GM12878 (cell line): ENCODE measurements around the gene ZNF892. TPM values are rescaled to one million over a fixed set of nuclear protein-coding genes. Genes with fewer than 3 reads are reported as not detected.

ENCODE experiments used
- ATAC-seq: fragments of 200-7000 bp; cut with Tn5 transposase; 3 replicates; pipeline ENCODE4 v1.9.1; 2020; ENCODE audit warnings: mild to moderate bottlenecking, moderate library complexity
- BruUV-seq: library from RNA; stranded (reverse); fragments of 400-500 nt; replicated peaks from 2 replicates; lab custom pipeline; 2021; lab: Mats Ljungman, UMichigan
- CTCF ChIA-PET: fragments of 300-600 bp; sonication (Branson Sonifier 250); formaldehyde crosslinking; extraction: SDS; loops from one replicate; lab custom pipeline; 2021; ENCODE audit warnings: inconsistent platforms; lab: Yijun Ruan, JAX
- POLR2A ChIA-PET: fragments of 350-600 bp; formaldehyde crosslinking; extraction: SDS; loops from one replicate; lab custom pipeline; 2021; ENCODE audit warnings: inconsistent platforms; lab: Charles Lee
- RAD21 ChIA-PET: fragments of 300-600 bp; sonication (Branson Sonifier 250); formaldehyde crosslinking; loops from one replicate; lab custom pipeline; 2023; ENCODE audit warnings: antibody characterized with exemption; ENCODE audit not compliant: unreplicated experiment; lab: Charles Lee
- SMC1A ChIA-PET: fragments of 300-600 bp; sonication (Branson Sonifier 250); formaldehyde crosslinking; loops from one replicate; lab custom pipeline; 2023; ENCODE audit not compliant: unreplicated experiment, uncharacterized antibody; lab: Charles Lee
- DNase-seq: peaks from one replicate; pipeline ENCODE4 v3.0.0-alpha.2; 2011; ENCODE audit warnings: low read depth, low spot score
- FAIRE-seq: peaks from 3 replicates; lab custom pipeline; 2011; peaks lifted over from hg19 to GRCh38; lab: Jason Lieb, UNC
- H2AFZ ChIP-seq: 2 replicates; pipeline ENCODE4 v1.6.0; 2011; ENCODE audit warnings: low read depth, low read length, control low read depth; ENCODE audit not compliant: control insufficient read depth
- H3K27ac ChIP-seq: 2 replicates; pipeline ENCODE4 v1.5.1; 2011; ENCODE audit warnings: control low read depth; ENCODE audit not compliant: control insufficient read depth, insufficient read depth
- H3K27me3 ChIP-seq, 2 experiments: replicated peaks in 1 of 2; 2 replicates each; pipeline versions ENCODE4 v1.6.0 to v1.6.1; 2011; ENCODE audit warnings: low read length in 1 of 2; ENCODE audit not compliant: control insufficient read depth in 2 of 2, insufficient read depth in 2 of 2
- H3K36me3 ChIP-seq, 2 experiments: 2 replicates each; pipeline ENCODE4 v1.5.1; 2011; ENCODE audit warnings: low read length in 1 of 2; ENCODE audit not compliant: control insufficient read depth in 2 of 2, insufficient read depth in 2 of 2
- H3K4me1 ChIP-seq: 2 replicates; pipeline ENCODE4 v1.6.1; 2011; ENCODE audit warnings: mild to moderate bottlenecking, low read length, moderate library complexity, mixed read lengths; ENCODE audit not compliant: control insufficient read depth, insufficient read depth
- H3K4me2 ChIP-seq: 2 replicates; pipeline ENCODE4 v1.6.0; 2011; ENCODE audit warnings: control low read depth; ENCODE audit not compliant: control insufficient read depth, insufficient read depth
- H3K4me3 ChIP-seq: fragments of 200-600 bp; sonication (generic); 2 replicates; pipeline ENCODE4 v1.5.1; 2016
- H3K79me2 ChIP-seq: 2 replicates; pipeline ENCODE4 v1.6.0; 2011; ENCODE audit warnings: low read length; ENCODE audit not compliant: control insufficient read depth, insufficient read depth
- H3K9ac ChIP-seq: 2 replicates; pipeline ENCODE4 v1.8.0; 2011; ENCODE audit warnings: low read length, control low read depth, mixed read lengths; ENCODE audit not compliant: control insufficient read depth, insufficient read depth
- H3K9me3 ChIP-seq: replicated peaks from 3 replicates; pipeline ENCODE4 v1.5.1; 2011; ENCODE audit warnings: mild to moderate bottlenecking, low read length; ENCODE audit not compliant: control insufficient read depth, insufficient read depth
- H4K20me1 ChIP-seq: 2 replicates; pipeline ENCODE4 v1.6.0; 2011; ENCODE audit not compliant: control insufficient read depth, insufficient read depth
- BACH1 ChIP-seq: fragments of 450-650 bp; IDR thresholded peaks from 2 replicates; pipeline ENCODE4 v1.6.1; 2017; ENCODE audit warnings: mild to moderate bottlenecking, borderline replicate concordance
- CEBPB ChIP-seq, 2 experiments: fragments of 150-350 bp in 1 of 2; IDR thresholded peaks; 2 replicates each; pipeline ENCODE4 v1.6.1; 2012 to 2014; ENCODE audit warnings: low read depth in 2 of 2, low read length in 2 of 2, borderline replicate concordance in 1 of 2, inconsistent platforms in 1 of 2
- CEBPZ ChIP-seq: fragments of 150-350 bp; IDR thresholded peaks from 2 replicates; pipeline ENCODE4 v1.6.1; 2016; ENCODE audit warnings: low read depth, low read length
- FOS ChIP-seq: IDR thresholded peaks from 3 replicates; pipeline ENCODE4 v1.6.1; 2011; ENCODE audit warnings: borderline replicate concordance; ENCODE audit not compliant: insufficient read length; ENCODE audit errors: extremely low read depth
- GATAD2B ChIP-seq: fragments of 450-650 bp; conservative IDR thresholded peaks from 2 replicates; pipeline ENCODE4 v1.6.1; 2017; ENCODE audit warnings: low read depth, mild to moderate bottlenecking, moderate library complexity
- HCFC1 ChIP-seq: fragments of 150-350 bp; IDR thresholded peaks from 2 replicates; pipeline ENCODE4 v1.6.1; 2014; ENCODE audit warnings: low read length
- HDGF ChIP-seq: fragments of 450-650 bp; IDR thresholded peaks from 2 replicates; pipeline ENCODE4 v1.6.1; 2016; ENCODE audit warnings: antibody characterized with exemption
- MYB ChIP-seq: fragments of 150-350 bp; IDR thresholded peaks from 2 replicates; pipeline ENCODE4 v1.6.1; 2014; ENCODE audit warnings: mild to moderate bottlenecking, low read depth, low read length, borderline replicate concordance
- POU2F2 ChIP-seq: IDR thresholded peaks from 3 replicates; pipeline ENCODE4 v1.6.1; 2011; ENCODE audit warnings: low read depth, mild to moderate bottlenecking, low read length, borderline replicate concordance
- SMC3 ChIP-seq: IDR thresholded peaks from 2 replicates; pipeline ENCODE4 v1.6.1; 2011; ENCODE audit warnings: low read length, improper control_type of control experiment, borderline replicate concordance
- TCF12 ChIP-seq: IDR thresholded peaks from 2 replicates; pipeline ENCODE4 v1.6.1; 2011; ENCODE audit warnings: low read depth, mild to moderate bottlenecking, low read length
- TCF3 ChIP-seq: IDR thresholded peaks from 2 replicates; pipeline ENCODE4 v1.6.1; 2012; ENCODE audit warnings: low read depth, mild to moderate bottlenecking, low read length, borderline replicate concordance; ENCODE audit not compliant: insufficient read depth
- YY1 ChIP-seq: IDR thresholded peaks from 2 replicates; pipeline ENCODE4 v1.6.1; 2011; ENCODE audit warnings: low read depth, mild to moderate bottlenecking, low read length
- ZNF24 ChIP-seq: fragments of 450-650 bp; IDR thresholded peaks from 2 replicates; pipeline ENCODE4 v1.6.1; 2017; ENCODE audit warnings: antibody characterized with exemption, mild to moderate bottlenecking
- in situ Hi-C: fragments of 300-500 bp; cut with MboI; formaldehyde crosslinking; loops from 9 replicates; pipeline ENCODE4 v1.14.3; 2018; ENCODE audit warnings: mixed read lengths
- intact Hi-C: fragments of 100-400 bp; cut with micrococcal nuclease; formaldehyde crosslinking; loops from one replicate; pipeline ENCODE4 v1.14.2; 2022; ENCODE audit not compliant: unreplicated experiment
- polyA plus RNA-seq, 11 experiments: library from polyadenylated mRNA; depleted of rRNA in 4 of 11; unstranded in 6 of 11; stranded (reverse) in 5 of 11; fragments of >200 nt; fragmentation: Nextera tagmentation in 4 of 11; fragmentation: Illumina TruSeq in 1 of 11; extraction: Ambion mirVana in 4 of 11; extraction: Trizol in 1 of 11; gene quantifications; 1 replicate in 1 of 11; 2 replicates in 10 of 11; pipeline versions ENCODE4 v1.2.1 to v1.2.3, GENCODE V29; 2011 to 2016; ENCODE audit warnings: inconsistent platforms in 2 of 11, missing spikeins in 2 of 11, low read depth in 1 of 11
- total RNA-seq, 4 experiments: library from RNA; depleted of rRNA in 3 of 4; stranded (reverse); fragments of >200 nt in 3 of 4; fragmentation: Illumina TruSeq in 1 of 4; extraction: Trizol in 1 of 4; gene quantifications; 2 replicates each; pipeline versions ENCODE4 v1.2.1 to v1.2.3, GENCODE V29; 2013 to 2021

ZNF892 gene
- total and polyA plus RNA-seq, 10 of the 15 experiments (the other 5 are each of a cell fraction or from before 2014, with no cell fraction given), result 0.11 to 1.3 (median 0.29) TPM; not detected in 3

- TF ChIP-seq BACH1 (no peak), ZNF24 (no peak), TCF12 (no peak), SMC3 (no peak), YY1 (no peak), MYB (no peak), TCF3 (no peak), GATAD2B (no peak), FOS (no peak), HCFC1 (no peak), CEBPZ (no peak), POU2F2 (no peak), CEBPB (IDR thresholded peaks at IDR 0.05; ENCODE audit: borderline replicate concordance in 1 of 2, low read depth in 2 of 2, low read length in 2 of 2) (no peak), HDGF (no peak)
- H3K4me1 ChIP-seq, result no peaks in the 10 kb centered on the region
- H3K9me3 ChIP-seq, result peaks cover 2% of the 10 kb centered on the region; the same call in 1 of the 3 replicates
- no peaks in the 10 kb centered on the region for H3K36me3 ChIP-seq
- RAD21 ChIA-PET, result no interaction called here
- intact Hi-C loops, result no loop called here
- POLR2A ChIA-PET, result no interaction called here
- ATAC-seq (no peak), FAIRE-seq (no peak), DNase-seq (no peak)
- no peak overlapping the region for H2AFZ ChIP-seq
- in situ Hi-C loops, result no loop called here
- H3K27me3 ChIP-seq, result no peaks in the 10 kb centered on the region
- no peak overlapping the region for H3K9ac ChIP-seq
- H3K27ac ChIP-seq, result no peak overlapping the region
- SMC1A ChIA-PET, result no interaction called here
- H3K79me2 ChIP-seq, result no peaks in the 10 kb centered on the region
- BruUV-seq, result no TSS peak
- CTCF ChIA-PET, result no interaction called here
- H3K4me3 ChIP-seq, result no peak overlapping the region
- H4K20me1 ChIP-seq, result no peaks in the 10 kb centered on the region
- no peak overlapping the region for H3K4me2 ChIP-seq
These were observed 30.8 kb downstream of the ZNF892 start for GRCh38 chr2:95238131-95238530.
